ENCODE data around the gene XRN2. TPM values are rescaled to one million over a fixed set of nuclear protein-coding genes. Genes with fewer than 3 reads are reported as not detected.

The XRN2 gene
- total RNA-seq, 1 experiment from 2014 or later: 122 TPM

- H3K4me1 ChIP-seq (ENCODE audit: insufficient read depth, low read length, poor library complexity, severe bottlenecking): peaks cover 1% of the 10 kb centered on the region
- no peak for DNase-seq (ENCODE audit: low spot score)
- no peak for TF ChIP-seq EZH2 (IDR thresholded peaks at IDR 0.05; ENCODE audit: borderline replicate concordance, low read depth, low read length, poor library complexity, severe bottlenecking)
- TF ChIP-seq CTCF (conservative IDR thresholded peaks at IDR 0.05; ENCODE audit: low read depth, low read length): no peak
- no peaks in the 10 kb centered on the region for H3K27me3 ChIP-seq (replicated peaks; ENCODE audit: insufficient read depth, low read depth, low read length, poor library complexity)
- BruUV-seq (replicated peaks): no TSS peak
- CTCF ChIA-PET: no interaction called here
- no peak overlapping the region for H3K4me3 ChIP-seq (ENCODE audit: low read depth, low read length, poor library complexity, severe bottlenecking)
- H3K9me3 ChIP-seq (ENCODE audit: low read depth, low read length, poor library complexity, severe bottlenecking): peaks cover 5% of the 10 kb centered on the region
- no peak overlapping the region for H3K27ac ChIP-seq (ENCODE audit: low read depth, low read length, poor library complexity, severe bottlenecking)
- POLR2A ChIA-PET (ENCODE audit: low non-redundant PET): interaction anchor here (0.6 to 0.7 kb wide), 2 partner anchors 13 to 14 kb away, joined by 3 read pairs; no protein-coding TSS in a partner anchor
- peaks cover 8% of the 10 kb centered on the region for H3K36me3 ChIP-seq (ENCODE audit: insufficient read depth, low read length, poor library complexity, severe bottlenecking)
- intact Hi-C loops (cut with micrococcal nuclease; ENCODE audit: unreplicated experiment): loop anchor here (10.0 kb wide), 1 partner anchor 1575 kb away; no protein-coding TSS in a partner anchor
Measured at GRCh38 chr20:21309678-21310467, 6.7 kb downstream of the XRN2 start.

GRCh38 chr20:21312813-21313474 is 9.8 kb downstream of the XRN2 start:
- no TSS peak for BruUV-seq (replicated peaks)
- H3K27me3 ChIP-seq (replicated peaks; ENCODE audit: insufficient read depth, low read depth, low read length, poor library complexity): no peaks in the 10 kb centered on the region
- no peak for DNase-seq (ENCODE audit: low spot score)
- no peak overlapping the region for H3K27ac ChIP-seq (ENCODE audit: low read depth, low read length, poor library complexity, severe bottlenecking)
- peaks cover 8% of the 10 kb centered on the region for H3K36me3 ChIP-seq (ENCODE audit: insufficient read depth, low read length, poor library complexity, severe bottlenecking)
- H3K4me3 ChIP-seq (ENCODE audit: low read depth, low read length, poor library complexity, severe bottlenecking): no peak overlapping the region
- TF ChIP-seq CTCF (conservative IDR thresholded peaks at IDR 0.05; ENCODE audit: low read depth, low read length): no peak
- TF ChIP-seq EZH2 (IDR thresholded peaks at IDR 0.05; ENCODE audit: borderline replicate concordance, low read depth, low read length, poor library complexity, severe bottlenecking): no peak
- intact Hi-C loops (cut with micrococcal nuclease; ENCODE audit: unreplicated experiment): no loop called here
- ChIA-PET POLR2A (ENCODE audit: low non-redundant PET) (no interaction called here), CTCF (no interaction called here)
- peaks cover 5% of the 10 kb centered on the region for H3K9me3 ChIP-seq (ENCODE audit: low read depth, low read length, poor library complexity, severe bottlenecking)
- H3K4me1 ChIP-seq (ENCODE audit: insufficient read depth, low read length, poor library complexity, severe bottlenecking): no peaks in the 10 kb centered on the region

- no peak for DNase-seq (ENCODE audit: low spot score)
- no peak overlapping the region for H3K4me3 ChIP-seq (ENCODE audit: low read depth, low read length, poor library complexity, severe bottlenecking)
- TF ChIP-seq CTCF (conservative IDR thresholded peaks at IDR 0.05; ENCODE audit: low read depth, low read length): no peak
- no peak for TF ChIP-seq EZH2 (IDR thresholded peaks at IDR 0.05; ENCODE audit: borderline replicate concordance, low read depth, low read length, poor library complexity, severe bottlenecking)
- no peak overlapping the region for H3K27ac ChIP-seq (ENCODE audit: low read depth, low read length, poor library complexity, severe bottlenecking)
- intact Hi-C loops (cut with micrococcal nuclease; ENCODE audit: unreplicated experiment): no loop called here
- no TSS peak for BruUV-seq (replicated peaks)
- H3K36me3 ChIP-seq (ENCODE audit: insufficient read depth, low read length, poor library complexity, severe bottlenecking): no peaks in the 10 kb centered on the region
- H3K27me3 ChIP-seq (replicated peaks; ENCODE audit: insufficient read depth, low read depth, low read length, poor library complexity): no peaks in the 10 kb centered on the region
- ChIA-PET CTCF (no interaction called here), POLR2A (ENCODE audit: low non-redundant PET) (no interaction called here)
- no peaks in the 10 kb centered on the region for H3K4me1 ChIP-seq (ENCODE audit: insufficient read depth, low read length, poor library complexity, severe bottlenecking)
- no peaks in the 10 kb centered on the region for H3K9me3 ChIP-seq (ENCODE audit: low read depth, low read length, poor library complexity, severe bottlenecking)
Measured at GRCh38 chr20:21315138-21315537, 12.0 kb downstream of the XRN2 start.

Data from A673 (cell line).